GM21825 (cell line): Measurements from ENCODE around the gene XIRP1.

Experiments used
- ATAC-seq: cut with Tn5 transposase; IDR thresholded peaks from one replicate; pipeline ENCODE4 v1.9.1; 2021; ENCODE audit warnings: mild to moderate bottlenecking, moderate library complexity; ENCODE audit not compliant: unreplicated experiment

XIRP1 gene

DNA sequence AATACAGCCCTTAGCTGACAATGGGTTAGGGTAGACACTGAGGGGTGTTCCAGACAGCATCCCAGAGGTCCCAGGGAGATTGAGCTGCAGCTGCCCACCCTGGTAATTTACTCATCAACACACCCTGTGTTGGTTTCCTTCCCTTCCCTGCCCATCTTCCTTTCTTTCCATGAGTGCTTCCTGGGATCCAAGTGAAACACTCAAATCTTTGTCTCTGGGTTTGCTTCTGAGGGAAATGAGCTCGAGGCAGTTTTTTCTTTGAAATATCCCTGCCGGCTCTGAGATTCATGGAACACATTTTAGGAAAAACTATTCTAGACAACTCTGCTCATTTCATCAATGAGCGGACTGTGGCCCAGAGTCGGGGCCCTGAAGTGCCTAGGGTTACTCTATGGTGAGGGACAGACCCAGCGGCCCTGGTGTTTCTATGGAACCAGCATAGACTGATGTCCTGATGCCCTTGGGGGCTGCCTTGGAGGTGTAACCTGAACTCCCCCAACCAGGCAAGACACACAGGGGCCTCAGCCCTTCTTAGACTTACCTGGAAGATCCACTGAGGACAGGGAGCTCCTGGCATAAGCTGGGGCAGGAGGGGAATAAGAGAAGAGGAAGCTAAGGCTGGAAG is 24.1 kb downstream of the XIRP1 start:
- ATAC-seq = no peak

DNA sequence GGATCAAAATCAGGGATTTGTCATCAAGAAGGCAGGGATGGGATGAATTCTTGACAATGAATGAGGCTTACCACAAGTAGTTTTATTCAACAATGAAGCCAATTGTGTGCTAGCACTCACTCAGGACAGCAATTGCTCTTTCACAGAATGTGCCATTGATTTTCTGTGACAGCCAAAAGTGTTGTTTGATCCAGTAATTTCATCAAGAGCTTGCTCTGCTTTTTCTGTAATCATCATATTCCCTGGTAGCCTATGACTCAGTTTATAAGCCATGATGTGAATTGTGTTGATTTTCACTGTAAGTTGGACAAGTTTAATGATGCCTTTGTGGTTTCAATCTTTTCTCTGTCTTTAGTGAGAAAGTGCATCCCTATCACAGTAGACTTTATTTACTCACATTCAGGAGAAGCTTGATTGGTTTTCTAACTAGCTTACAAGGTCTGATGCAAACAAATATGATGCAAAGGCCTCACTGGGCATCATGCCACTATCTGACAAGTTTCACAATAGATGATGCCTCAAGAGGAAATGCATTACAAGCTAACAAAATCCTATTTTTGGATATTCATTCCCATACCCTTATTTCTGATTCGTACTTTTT is 25.4 kb downstream of the XIRP1 start:
- ATAC-seq = no peak

- no peak for ATAC-seq
These were observed 26.2 kb downstream of the XIRP1 start for GRCh38 chr3:39166134-39166710.

GRCh38 chr3:39165518-39165917 is 26.9 kb downstream of the XIRP1 start:
- no peak for ATAC-seq

DNA sequence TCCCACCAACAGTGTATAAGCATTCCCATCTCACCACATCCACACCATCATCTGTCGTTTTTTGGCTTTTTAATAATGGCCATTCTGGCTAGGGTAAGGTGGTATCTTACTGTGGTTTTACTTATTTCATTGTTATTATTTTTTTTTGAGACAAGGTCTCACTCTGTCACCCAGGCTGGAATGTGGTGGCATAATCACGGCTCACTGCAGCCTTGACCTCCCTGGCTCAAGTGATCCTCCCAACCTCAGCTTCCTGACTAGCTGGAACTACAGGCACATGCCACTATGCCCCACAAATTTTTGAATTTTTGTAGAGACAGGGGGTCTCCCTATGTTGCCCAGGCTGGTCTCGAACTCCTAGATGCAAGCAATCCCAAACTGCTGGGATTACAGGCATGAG is 28.0 kb downstream of the XIRP1 start:
- no peak for ATAC-seq

- no peak for ATAC-seq
These were observed 34.2 kb downstream of the XIRP1 start for GRCh38 chr3:39158148-39158715.

DNA sequence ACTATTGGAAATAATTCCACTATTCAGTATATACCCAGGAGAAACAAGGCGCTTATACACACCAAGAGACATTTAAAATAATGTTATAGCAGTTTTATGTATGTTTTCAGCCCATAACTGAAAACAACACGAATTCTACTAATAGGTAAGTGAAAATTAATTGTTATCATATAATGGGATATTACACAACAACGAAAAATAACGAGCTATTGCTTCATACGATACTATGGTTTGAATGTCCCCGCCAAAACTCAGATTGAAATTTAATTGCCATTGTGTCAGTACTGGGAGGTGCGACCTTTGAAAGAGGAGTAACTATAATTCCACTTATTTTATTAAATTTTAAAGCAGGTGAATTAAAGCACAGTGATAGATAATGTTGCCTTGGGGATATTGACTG is 35.0 kb downstream of the XIRP1 start:
- ATAC-seq = no peak

DNA sequence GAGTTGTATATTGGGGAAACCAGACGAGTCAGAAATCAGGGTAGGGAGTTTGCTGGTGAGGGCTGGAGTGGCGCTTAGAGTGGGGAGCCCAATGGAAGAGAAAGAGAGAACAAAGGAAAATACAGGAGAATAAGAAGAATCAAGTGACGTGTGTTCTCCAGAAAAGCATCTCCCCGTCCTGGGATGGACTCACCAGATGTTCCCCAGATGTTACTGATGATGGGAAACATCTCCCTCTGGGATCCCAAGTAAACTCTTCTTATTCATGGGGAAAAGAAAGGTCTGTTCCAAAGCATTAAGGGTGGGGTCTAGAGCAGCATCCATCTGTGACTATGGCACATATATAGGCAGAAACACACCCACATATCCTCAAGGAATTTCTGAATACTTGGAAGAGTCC is 36.0 kb downstream of the XIRP1 start:
- no peak for ATAC-seq

GRCh38 chr3:39154280-39155021 is 37.9 kb downstream of the XIRP1 start:
- ATAC-seq = no peak

- ATAC-seq = no peak
These were observed 38.5 kb downstream of the XIRP1 start for GRCh38 chr3:39153977-39154279.

DNA sequence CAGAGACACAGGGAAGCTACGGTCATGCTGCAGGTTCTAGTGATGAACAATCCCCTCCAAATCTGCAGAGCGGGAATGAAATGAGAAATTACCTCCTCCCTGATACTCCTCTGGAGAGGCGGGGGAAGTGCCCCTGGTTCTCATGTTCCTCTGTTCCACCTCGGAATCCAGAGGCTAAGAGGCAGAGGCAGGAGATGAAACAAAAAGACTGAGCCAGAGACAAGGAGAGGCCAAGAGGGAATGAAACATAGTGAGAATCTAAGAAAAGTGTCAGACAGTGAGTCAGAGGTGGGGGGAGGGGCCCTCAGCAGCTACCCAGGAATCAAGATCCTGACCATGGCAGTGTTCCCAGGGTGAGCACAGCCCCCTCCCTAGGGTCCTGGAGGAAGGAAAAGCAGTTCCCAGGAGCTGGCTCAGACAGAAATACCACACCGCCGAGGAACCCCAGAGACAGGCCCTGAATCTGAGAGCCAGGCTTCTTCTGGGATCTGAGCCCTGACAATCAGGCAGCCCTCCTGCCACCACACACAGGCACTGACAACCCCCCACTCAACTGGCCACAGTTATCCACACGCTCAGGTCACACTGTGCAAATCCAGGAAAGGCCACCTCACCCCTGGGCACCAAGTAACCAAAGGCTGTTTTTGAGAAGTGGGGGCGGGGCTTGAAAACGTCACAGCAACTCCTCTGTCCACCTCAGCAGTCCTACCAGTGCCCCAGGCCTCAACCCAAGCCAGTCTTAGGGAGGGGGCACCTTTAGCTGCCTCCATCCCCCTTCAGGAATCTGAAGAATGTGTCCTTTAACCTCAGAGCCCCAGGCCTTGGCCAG is 41.4 kb downstream of the XIRP1 start:
- no peak for ATAC-seq

DNA sequence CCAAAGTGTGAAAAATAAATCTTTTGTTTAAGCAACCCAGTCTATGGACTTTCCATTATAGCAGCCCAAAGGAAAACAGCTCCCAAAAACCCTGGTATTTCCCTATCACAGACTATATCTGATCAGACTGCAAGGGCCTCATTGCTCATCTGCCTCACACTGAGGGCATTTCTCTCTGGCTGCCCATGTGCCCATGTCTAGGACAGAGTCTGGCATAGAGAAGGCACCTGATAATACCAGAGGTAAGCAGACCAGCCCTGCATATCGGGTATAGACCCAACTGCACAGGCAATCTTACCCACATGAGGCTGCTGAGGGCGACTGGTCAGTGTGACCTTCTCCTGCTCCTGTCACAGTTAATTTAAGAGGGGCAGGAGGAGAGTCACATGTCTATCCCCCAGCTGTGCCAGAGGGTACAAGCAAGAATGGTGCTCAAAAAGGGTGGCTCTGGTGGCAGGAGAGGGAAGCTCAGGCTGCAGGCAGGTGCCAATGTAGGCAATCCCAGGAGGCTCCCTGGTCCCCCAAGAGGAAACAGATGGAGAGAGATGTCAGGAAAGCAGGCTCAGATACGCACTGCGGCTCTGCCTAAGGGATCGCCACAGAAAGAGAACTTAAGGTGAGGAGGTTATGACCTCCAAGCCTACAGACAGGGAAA is 42.1 kb downstream of the XIRP1 start:
- ATAC-seq = no peak

DNA sequence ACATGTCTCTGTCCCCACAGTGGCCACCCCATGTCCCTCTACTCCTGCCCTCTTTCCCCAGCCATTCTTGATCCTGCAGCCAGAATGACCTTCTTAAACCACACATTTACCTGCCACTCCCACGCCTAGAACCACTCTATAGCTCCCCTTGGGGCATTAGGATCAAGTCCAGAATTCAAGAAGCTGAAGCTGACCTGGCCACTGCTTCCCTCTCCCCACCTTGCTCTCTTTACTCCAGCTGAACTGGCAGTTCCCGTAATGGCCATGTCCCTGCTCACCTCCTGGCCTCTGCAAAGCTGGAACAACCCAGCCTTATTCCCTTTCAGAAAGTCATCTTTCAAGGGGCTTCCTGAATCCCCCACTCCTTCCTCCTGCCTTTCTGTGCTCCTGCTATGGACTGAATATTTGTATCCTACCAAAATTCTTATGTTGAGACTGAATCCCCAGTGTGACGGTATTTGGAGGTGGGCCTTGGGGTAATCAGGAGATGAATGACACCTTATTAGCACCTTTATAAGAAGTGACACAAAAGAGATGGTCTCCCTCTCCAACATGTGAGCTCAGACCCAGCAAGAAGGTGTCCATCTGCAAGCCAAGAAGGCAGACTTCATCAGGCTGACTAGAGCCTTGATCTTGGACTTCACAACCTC is 42.8 kb downstream of the XIRP1 start:
- ATAC-seq = no peak

DNA sequence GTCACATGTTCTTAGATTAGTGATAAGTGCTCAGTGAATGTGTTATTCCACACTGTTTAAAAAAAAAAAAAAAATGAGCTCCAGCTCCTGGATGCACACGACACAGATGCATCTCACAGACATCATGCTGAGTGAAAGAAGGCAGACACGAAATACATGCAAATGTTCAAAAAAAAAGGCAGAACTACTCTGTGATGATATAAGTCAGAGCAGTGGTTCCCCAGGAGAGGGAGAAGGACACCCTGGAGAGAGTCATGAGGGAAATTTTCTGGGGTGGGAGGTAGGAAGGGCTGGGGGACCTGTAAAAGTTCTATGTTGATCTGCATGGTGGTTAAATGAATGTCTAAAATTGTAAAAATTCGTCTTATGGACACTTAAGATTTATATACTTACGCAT is 43.3 kb downstream of the XIRP1 start:
- no peak for ATAC-seq

DNA sequence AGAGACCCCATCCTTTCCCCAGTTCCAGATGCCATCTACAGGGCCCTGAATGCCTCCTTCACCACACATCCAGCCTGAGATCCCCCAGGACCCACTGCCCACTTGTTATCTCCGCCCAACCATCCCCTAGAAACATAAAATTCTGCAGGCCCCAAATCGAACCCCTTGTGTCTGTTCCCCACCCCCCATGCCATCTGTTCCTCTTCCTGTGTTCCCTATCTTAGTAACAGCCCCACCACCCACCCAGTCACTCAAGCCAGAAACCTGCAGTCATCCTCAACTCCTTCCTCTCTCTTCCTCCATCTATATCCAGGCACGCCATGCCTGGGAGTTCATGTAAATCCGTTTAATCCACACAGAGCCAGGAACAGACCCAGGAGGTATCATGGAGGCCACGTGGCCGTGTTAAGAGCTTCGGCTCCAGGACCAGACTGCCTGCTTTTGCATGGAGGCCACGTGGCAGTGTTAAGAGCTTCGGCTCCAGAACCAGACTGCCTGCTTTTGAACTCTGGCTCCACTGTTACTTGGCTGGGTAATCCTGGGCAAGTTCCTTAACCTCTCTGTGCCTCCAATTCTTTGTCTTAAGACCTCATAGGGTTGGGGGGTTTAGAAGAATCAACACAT is 43.8 kb downstream of the XIRP1 start:
- ATAC-seq = no peak

DNA sequence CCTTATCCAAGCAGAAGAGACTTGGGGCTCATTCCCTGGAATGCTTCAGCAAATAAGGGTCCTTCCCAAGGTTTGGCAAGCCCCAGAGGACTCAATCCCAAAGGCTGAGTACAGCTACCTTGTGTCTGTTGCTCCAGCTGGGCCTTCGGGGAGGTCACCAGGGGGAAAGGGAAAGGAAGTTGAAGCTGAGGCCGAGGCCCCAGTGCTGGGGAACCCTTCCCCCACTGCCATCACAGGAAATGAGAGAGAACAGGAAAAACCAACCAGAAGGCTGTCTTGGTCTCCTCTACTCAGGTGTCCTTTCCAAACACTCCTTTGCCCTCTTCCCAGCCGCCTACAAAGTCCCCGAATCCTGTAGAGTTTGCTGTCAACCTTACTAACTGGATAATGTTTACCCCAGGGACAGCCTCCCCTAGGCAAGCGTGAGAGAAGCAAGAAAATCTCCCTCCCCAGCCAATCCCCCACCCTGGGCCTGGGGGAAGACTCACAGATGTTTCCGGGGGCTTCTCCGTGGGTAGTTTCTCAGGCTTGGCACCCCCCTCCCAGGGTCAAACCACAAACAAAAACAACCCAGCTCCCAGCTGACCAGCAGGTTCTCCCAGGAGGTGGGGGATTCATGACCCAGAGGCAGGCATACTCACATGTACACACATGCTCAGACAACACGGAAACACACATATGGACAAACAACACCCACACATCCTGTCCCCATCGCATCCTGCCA is 44.5 kb downstream of the XIRP1 start:
- ATAC-seq = peak; percentile 30

DNA sequence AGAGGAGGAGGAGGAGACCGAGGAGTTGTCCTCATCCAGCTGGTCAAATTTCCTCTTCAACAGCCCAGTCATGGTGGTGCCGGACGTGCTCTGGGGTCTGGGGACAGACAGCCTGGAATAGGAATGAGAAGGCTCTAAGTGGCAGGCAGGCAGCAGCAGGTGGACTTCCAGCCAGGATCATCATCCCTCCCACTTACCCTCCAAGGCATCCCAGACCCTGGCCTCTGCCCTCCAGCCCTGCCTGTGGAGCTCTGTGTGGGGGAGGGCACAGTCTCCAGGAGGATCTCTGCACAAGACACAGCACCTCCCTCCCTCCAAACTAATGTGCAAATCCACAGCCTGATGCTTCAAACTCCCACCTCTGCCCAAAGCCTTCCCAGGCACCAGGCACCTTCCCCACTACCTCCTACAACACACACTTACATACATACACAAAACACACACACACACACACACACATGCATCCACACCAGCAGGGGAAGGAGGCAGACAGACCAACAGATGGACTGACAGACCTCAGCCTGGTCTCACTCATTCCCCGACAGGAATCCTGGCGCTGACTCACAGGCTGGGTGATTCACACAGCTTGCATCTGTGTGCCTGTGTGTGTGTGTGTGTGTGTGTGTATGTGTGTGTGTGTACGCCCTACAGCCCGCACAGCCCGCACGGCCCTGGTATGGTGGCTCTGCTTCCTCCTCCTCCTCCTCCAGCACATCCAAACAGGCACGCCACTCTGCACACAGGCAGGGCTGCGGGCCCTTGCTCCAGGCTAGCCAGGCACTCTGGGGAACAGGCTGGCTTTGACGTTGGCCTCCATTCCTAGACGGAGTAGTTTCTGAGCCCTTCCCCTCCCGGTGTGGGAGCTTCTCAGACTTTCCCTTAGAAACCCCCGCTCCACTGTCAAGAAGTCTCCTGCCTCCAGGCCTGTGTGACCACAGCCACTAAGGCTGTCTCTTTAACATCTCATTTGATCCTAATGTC is 45.5 kb downstream of the XIRP1 start:
- ATAC-seq = no peak

DNA sequence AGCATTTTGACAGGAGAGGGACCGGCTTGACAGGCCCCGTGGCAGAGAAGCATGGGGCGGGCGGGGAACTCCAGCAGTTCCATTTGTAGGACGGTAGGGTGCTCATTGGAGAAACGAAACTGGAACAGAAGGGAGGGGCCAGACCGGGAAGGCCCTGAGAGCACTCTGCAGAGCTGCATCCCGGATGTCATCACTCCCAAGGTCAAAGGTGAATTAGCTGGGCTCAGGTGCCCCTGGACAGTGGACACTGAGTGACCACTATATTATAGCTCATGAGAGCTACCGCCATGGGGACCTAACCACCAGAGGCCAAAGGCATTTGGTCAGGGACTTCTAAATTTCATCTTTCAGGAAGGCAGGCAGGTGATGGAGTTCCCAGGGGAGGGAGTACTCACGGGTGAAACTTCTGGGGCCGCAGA is 46.3 kb downstream of the XIRP1 start:
- no peak for ATAC-seq
